Measurements from ENCODE around the gene MYCL.
"Not testable (repeated sequence)": the region's sequence is repeated elsewhere in the genome, so short reads cannot be mapped to it uniquely, and the experiment has no call there.

The MYCL gene

GRCh38 chr1:39890273-39890672 is 11.4 kb downstream of the MYCL start:
- DNase-seq (ENCODE audit: insufficient read length, low spot score) = no peak
- no peak for TF ChIP-seq POLR2A (IDR thresholded peaks at IDR 0.05; ENCODE audit: low read depth, low read length)
- no peak for FAIRE-seq

GRCh38 chr1:39886757-39887231 is 14.9 kb downstream of the MYCL start:
- DNase-seq (ENCODE audit: insufficient read length, low spot score) (no peak), FAIRE-seq (no peak)
- TF ChIP-seq POLR2A (IDR thresholded peaks at IDR 0.05; ENCODE audit: low read depth, low read length) = no peak

- TF ChIP-seq POLR2A (IDR thresholded peaks at IDR 0.05; ENCODE audit: low read depth, low read length) = no peak
- FAIRE-seq = no peak
- DNase-seq (ENCODE audit: insufficient read length, low spot score) = no peak
These were observed 16.2 kb downstream of the MYCL start for GRCh38 chr1:39885516-39885915.

GRCh38 chr1:39882152-39882551 is 19.6 kb downstream of the MYCL start:
- DNase-seq (ENCODE audit: insufficient read length, low spot score) = no peak
- TF ChIP-seq POLR2A (IDR thresholded peaks at IDR 0.05; ENCODE audit: low read depth, low read length) = no peak
- FAIRE-seq = no peak

- no peak for DNase-seq (ENCODE audit: insufficient read length, low spot score)
- FAIRE-seq = no peak
- TF ChIP-seq POLR2A (IDR thresholded peaks at IDR 0.05; ENCODE audit: low read depth, low read length) = no peak
These were observed 23.4 kb downstream of the MYCL start for GRCh38 chr1:39877980-39878956.

GRCh38 chr1:39877231-39877778 is 24.4 kb downstream of the MYCL start:
- FAIRE-seq = no peak
- DNase-seq (ENCODE audit: insufficient read length, low spot score) = no peak
- TF ChIP-seq POLR2A (IDR thresholded peaks at IDR 0.05; ENCODE audit: low read depth, low read length) = no peak

GRCh38 chr1:39876144-39876543 is 25.6 kb downstream of the MYCL start:
- TF ChIP-seq POLR2A (IDR thresholded peaks at IDR 0.05; ENCODE audit: low read depth, low read length) = no peak
- DNase-seq (ENCODE audit: insufficient read length, low spot score) (no peak), FAIRE-seq (no peak)

- TF ChIP-seq POLR2A (IDR thresholded peaks at IDR 0.05; ENCODE audit: low read depth, low read length) = no peak
- FAIRE-seq = no peak
These were observed 29.0 kb downstream of the MYCL start for GRCh38 chr1:39872698-39873097.

GRCh38 chr1:39871796-39872195 is 29.9 kb downstream of the MYCL start:
- DNase-seq (ENCODE audit: insufficient read length, low spot score) = no peak
- no peak for FAIRE-seq
- TF ChIP-seq POLR2A (IDR thresholded peaks at IDR 0.05; ENCODE audit: low read depth, low read length) = no peak

More at GRCh38 chr1:39872698-39873097, 29.0 kb downstream of the MYCL start:
- DNase-seq (ENCODE audit: insufficient read length, low spot score) = no peak

GRCh38 chr1:39871043-39871442 is 30.7 kb downstream of the MYCL start:
- not testable (repeated sequence) for FAIRE-seq; DNase-seq (ENCODE audit: insufficient read length, low spot score)

GRCh38 chr1:39869538-39870112 is 32.1 kb downstream of the MYCL start:
- DNase-seq (ENCODE audit: insufficient read length, low spot score); FAIRE-seq: not testable (repeated sequence)

- peak; percentile 71 for FAIRE-seq
- no peak for TF ChIP-seq POLR2A (IDR thresholded peaks at IDR 0.05; ENCODE audit: low read depth, low read length)
- peak; percentile 39 for DNase-seq (ENCODE audit: insufficient read length, low spot score)
These were observed 35.0 kb downstream of the MYCL start for GRCh38 chr1:39866767-39867166.

GRCh38 chr1:39865762-39866161 is 36.0 kb downstream of the MYCL start:
- no peak for TF ChIP-seq POLR2A (IDR thresholded peaks at IDR 0.05; ENCODE audit: low read depth, low read length)
- no peak for DNase-seq (ENCODE audit: insufficient read length, low spot score)
- no peak for FAIRE-seq

GRCh38 chr1:39863177-39863576 is 38.5 kb downstream of the MYCL start:
- DNase-seq (ENCODE audit: insufficient read length, low spot score) (no peak), FAIRE-seq (no peak)
- no peak for TF ChIP-seq POLR2A (IDR thresholded peaks at IDR 0.05; ENCODE audit: low read depth, low read length)
